ENCODE data around the gene DENND2A. TPM values are rescaled to one million over a fixed set of nuclear protein-coding genes. Genes with fewer than 3 reads are reported as not detected.
"Not testable (repeated sequence)": the region's sequence is repeated elsewhere in the genome, so short reads cannot be mapped to it uniquely, and the experiment has no call there.

DENND2A gene
- total RNA-seq, 4 donors from 2014 or later: 25.2 to 83.5 (median 46.5) TPM

DNA sequence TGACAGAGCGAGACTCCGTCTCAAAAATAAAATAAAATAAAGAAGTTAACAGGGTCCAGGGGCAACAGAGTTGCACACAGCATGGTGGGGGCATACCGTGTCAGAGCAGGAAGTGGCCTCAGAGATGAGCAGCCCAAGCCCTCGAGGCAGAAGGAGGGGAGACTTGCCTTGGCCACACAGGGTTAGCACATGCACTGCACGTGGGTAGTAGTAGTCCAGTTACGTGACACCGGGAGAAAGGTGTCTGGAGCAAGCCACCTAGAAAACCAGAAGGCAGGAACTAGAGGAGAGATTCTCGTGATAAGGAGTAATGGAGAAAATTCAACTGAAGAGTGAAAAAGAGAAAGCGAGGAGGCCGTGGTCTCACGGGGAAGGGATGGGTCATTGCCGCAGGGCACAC is 9.8 kb upstream of the DENND2A start:
- TF ChIP-seq EP300 (IDR thresholded peaks at IDR 0.05) (no peak), POLR2A (IDR thresholded peaks at IDR 0.05) (no peak), POLR2AphosphoS5 (IDR thresholded peaks at IDR 0.05) (no peak)
- TF ChIP-seq, protein P1, sequence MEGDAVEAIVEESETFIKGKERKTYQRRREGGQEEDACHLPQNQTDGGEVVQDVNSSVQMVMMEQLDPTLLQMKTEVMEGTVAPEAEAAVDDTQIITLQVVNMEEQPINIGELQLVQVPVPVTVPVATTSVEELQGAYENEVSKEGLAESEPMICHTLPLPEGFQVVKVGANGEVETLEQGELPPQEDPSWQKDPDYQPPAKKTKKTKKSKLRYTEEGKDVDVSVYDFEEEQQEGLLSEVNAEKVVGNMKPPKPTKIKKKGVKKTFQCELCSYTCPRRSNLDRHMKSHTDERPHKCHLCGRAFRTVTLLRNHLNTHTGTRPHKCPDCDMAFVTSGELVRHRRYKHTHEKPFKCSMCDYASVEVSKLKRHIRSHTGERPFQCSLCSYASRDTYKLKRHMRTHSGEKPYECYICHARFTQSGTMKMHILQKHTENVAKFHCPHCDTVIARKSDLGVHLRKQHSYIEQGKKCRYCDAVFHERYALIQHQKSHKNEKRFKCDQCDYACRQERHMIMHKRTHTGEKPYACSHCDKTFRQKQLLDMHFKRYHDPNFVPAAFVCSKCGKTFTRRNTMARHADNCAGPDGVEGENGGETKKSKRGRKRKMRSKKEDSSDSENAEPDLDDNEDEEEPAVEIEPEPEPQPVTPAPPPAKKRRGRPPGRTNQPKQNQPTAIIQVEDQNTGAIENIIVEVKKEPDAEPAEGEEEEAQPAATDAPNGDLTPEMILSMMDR (IDR thresholded peaks at IDR 0.05): no peak
- Histone ChIP-seq H3K4me1 (peaks cover 0 to 28% (median 13%) of the 10 kb centered on the region in 3 donors), H3K27ac (no peak overlapping the region), H3K4me3 (no peak overlapping the region), H3K9me3 (no peaks in the 10 kb centered on the region), H3K36me3 (no peaks in the 10 kb centered on the region), H3K27me3 (no peaks in the 10 kb centered on the region)
- WGBS, 2 donors (ENCODE audit: low coverage in 1 of 2): 85 to 95% methylated on average over 7 to 12 of the region's 12 CpGs
- no peak for ATAC-seq

DNA sequence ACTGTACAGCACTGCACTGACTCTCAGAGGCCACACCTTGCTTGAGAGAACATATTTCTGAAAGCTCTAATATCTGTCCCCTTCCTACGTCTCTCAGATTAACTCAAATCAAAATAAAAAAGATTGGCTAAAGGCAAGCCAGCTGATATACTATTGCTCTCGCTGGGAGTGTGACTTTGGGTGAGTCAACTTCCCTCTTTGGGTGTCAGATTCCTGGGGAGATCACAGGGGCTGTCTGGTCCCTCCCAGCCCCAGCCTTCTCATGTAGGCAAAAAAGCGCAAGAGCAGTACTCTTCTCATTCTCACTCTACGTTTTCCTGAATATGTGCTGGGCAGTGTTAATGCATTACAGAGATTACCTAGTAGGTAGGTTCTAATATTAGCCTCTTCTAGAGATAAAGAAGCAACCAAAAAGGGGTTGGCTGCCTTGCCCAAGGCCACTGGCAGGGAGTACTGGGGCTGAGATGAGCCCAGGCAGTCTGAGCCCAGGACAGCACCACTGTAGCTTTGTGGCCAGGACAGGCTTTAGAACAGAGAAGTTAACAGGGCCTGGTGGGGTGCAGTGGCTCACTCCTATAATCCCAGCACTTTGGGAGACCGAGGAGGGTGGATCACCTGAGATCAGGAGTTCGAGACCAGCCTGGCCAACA is 9.1 kb upstream of the DENND2A start:
- no peak overlapping the region for H3K4me3 ChIP-seq
- no peaks in the 10 kb centered on the region for H3K9me3 ChIP-seq
- peaks cover 0 to 28% (median 13%) of the 10 kb centered on the region in 3 donors for H3K4me1 ChIP-seq
- 75 to 90% methylated on average over 2 to 3 of the region's 6 CpGs for WGBS, 2 donors (ENCODE audit: low coverage in 1 of 2)
- ATAC-seq: no peak
- TF ChIP-seq, protein P1 (IDR thresholded peaks at IDR 0.05): no peak
- TF ChIP-seq POLR2A (IDR thresholded peaks at IDR 0.05) (no peak), POLR2AphosphoS5 (IDR thresholded peaks at IDR 0.05) (no peak), EP300 (IDR thresholded peaks at IDR 0.05) (no peak)
- no peaks in the 10 kb centered on the region for H3K27me3 ChIP-seq
- no peak overlapping the region for H3K27ac ChIP-seq
- no peaks in the 10 kb centered on the region for H3K36me3 ChIP-seq

DNA sequence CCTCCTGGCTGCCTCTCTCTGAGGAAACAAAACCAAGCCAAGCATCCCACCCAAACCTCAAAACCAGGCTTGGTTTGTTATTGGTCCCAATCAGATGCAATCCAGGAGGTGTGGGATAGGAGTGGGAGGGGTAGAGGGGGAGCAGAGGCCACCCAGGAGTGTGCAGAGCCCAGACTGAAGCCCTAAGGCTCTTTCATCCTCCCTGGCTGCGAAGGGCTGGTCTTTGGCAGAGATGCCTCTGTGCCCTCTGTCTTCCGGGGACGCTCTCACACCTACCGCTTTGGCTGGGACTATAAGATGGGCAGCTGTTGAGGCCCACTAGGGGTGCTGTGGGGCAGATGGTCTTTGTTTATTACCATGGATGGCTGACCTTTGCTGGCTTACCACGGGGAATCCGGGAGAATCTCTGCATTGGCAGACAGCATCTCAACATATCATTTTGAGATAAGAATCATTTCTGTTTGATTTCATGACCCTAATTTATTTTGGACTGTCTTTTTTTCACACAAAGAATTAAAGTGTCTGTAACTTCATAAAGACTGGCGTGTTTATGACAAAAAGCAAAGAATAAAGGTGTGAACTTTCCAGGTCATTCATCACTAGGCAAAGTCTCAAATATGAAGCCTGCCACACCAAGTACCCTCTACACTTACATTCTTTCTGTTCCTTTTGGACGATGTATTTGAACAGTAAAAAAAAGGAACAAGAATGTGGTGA is 6.5 kb upstream of the DENND2A start:
- H3K9me3 ChIP-seq: no peaks in the 10 kb centered on the region
- peaks cover 0 to 29% (median 10%) of the 10 kb centered on the region in 3 donors for H3K4me1 ChIP-seq
- TF ChIP-seq POLR2AphosphoS5 (IDR thresholded peaks at IDR 0.05) (no peak), EP300 (IDR thresholded peaks at IDR 0.05) (no peak), POLR2A (IDR thresholded peaks at IDR 0.05) (no peak)
- TF ChIP-seq, protein P1 (IDR thresholded peaks at IDR 0.05): peak in 3 of 4 experiments; percentile 22 to 67 (median 64)
- H3K27ac ChIP-seq: peak overlapping the region in 3 of 4 donors; percentile 49 to 63 (median 62)
- WGBS, 2 donors (ENCODE audit: low coverage in 1 of 2): 21 to 31% methylated on average over 4 to 5 of the region's 8 CpGs
- no peaks in the 10 kb centered on the region for H3K27me3 ChIP-seq
- no peaks in the 10 kb centered on the region for H3K36me3 ChIP-seq
- ATAC-seq: peak; percentile 70
- no peak overlapping the region for H3K4me3 ChIP-seq

DNA sequence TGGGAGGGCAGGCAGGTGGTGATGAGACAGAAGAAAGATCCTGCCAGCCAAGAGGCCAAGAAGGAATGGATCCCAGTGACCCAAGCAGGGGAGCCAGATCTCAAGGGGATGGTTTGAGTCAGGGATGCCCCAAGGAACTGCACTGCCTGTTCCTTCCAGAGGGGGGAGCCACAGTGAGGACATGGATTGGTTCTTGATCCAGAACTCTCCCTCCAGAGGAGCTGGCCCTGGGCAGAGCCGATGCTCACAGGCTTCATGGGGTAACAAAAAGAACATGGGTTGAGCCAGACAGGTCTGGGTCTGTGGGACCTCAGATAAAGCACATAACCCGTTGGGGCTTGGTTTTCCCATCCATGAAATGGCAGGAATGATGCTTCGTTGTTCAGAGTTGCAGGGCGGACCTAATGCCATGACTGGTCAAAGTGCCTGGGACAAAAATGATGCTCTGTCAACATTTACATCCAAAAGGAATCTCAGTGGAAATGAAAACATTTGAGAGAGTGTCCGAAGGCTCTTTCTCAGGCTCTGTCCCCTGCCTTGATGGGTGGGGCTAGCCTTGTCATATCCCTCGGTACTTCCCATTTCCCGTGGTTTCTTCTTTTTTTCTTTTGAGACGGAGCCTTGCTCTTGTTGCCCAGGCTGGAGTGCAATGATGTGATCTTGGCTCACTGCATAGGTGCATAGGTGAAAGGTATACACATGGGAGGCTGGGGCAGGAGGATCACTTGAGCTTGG is 4.7 kb upstream of the DENND2A start:
- no peaks in the 10 kb centered on the region for H3K27me3 ChIP-seq
- H3K36me3 ChIP-seq: no peaks in the 10 kb centered on the region
- no peak overlapping the region for H3K4me3 ChIP-seq
- peak overlapping the region in 2 of 4 donors; percentile 49 to 98 for H3K27ac ChIP-seq
- no peak for ATAC-seq
- WGBS, 2 donors (ENCODE audit: low coverage in 1 of 2): 81 to 83% methylated on average over 3 to 6 of the region's 8 CpGs
- TF ChIP-seq POLR2A (IDR thresholded peaks at IDR 0.05): no peak
- TF ChIP-seq POLR2AphosphoS5 (IDR thresholded peaks at IDR 0.05): no peak
- TF ChIP-seq, protein P1 (IDR thresholded peaks at IDR 0.05): peak in 2 of 4 experiments; percentile 23 to 25
- no peak for TF ChIP-seq EP300 (IDR thresholded peaks at IDR 0.05)
- H3K4me1 ChIP-seq: peaks cover 0 to 38% (median 15%) of the 10 kb centered on the region in 3 donors
- H3K9me3 ChIP-seq: no peaks in the 10 kb centered on the region

DNA sequence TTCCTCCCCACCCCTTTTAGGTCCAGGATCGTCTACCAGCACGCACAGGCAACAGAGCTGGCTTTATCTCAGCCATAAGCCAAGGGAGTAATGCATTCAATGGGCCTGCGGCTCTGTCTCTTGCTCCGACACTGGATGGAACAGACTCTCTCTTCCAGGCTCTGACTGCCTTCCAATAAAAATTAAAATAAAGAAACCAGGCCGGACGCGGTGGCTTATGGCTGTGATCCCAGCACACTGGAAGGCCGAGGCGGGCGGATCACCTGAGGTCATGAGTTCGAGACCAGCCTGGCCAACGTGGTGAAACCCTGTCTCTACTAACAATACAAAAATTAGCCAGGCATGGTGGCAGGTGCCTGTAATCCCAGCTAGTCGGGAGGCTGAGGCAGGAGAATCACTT is 4.1 kb upstream of the DENND2A start:
- Histone ChIP-seq H3K4me1 (peaks cover 0 to 43% (median 15%) of the 10 kb centered on the region in 3 donors), H3K27ac (peak overlapping the region in 2 of 4 donors; percentile 21 to 98)
- H3K9me3 ChIP-seq, H3K27me3 ChIP-seq, H3K36me3 ChIP-seq, H3K4me3 ChIP-seq, ATAC-seq: not testable (repeated sequence)
- 63 to 82% methylated on average over 9 to 12 of the region's 13 CpGs for WGBS, 2 donors (ENCODE audit: low coverage in 1 of 2)

Data from gastroesophageal sphincter (tissue), 4 donors.